ENCODE data around the gene STXBP5L.

- no peak for TF ChIP-seq CTCF (IDR thresholded peaks at IDR 0.05)
- no peak for TF ChIP-seq EZH2 (IDR thresholded peaks at IDR 0.05)
These were observed 188.9 kb downstream of the STXBP5L start for GRCh38 chr3:121096953-121097352.

All from neural progenitor cell (in vitro differentiated cells).